Fibroblast of mammary gland (primary cell): ENCODE measurements around the gene BRD7.

Experiments used
- DNase-seq: peaks from one replicate; pipeline ENCODE4 v3.0.0-alpha.2; 2010; ENCODE audit warnings: low read depth
- H3K4me3 ChIP-seq: 2 replicates; pipeline ENCODE4 v1.5.1; 2011; ENCODE audit warnings: low read depth, mild to moderate bottlenecking, low read length, moderate library complexity; ENCODE audit not compliant: control insufficient read depth
- CTCF ChIP-seq: conservative IDR thresholded peaks from 2 replicates; pipeline ENCODE4 v1.5.1; 2011; ENCODE audit warnings: low read depth, low read length, inconsistent platforms; ENCODE audit not compliant: control insufficient read depth, insufficient read depth

Gene BRD7

GRCh38 chr16:50331570-50331969 lies 37.2 kb downstream of the BRD7 start:
- no peak for TF ChIP-seq CTCF
- DNase-seq = no peak
- H3K4me3 ChIP-seq = no peak overlapping the region

GRCh38 chr16:50329446-50330189 lies 39.2 kb downstream of the BRD7 start:
- no peak overlapping the region for H3K4me3 ChIP-seq
- DNase-seq = no peak
- TF ChIP-seq CTCF = no peak

- TF ChIP-seq CTCF = peak; percentile 68
- H3K4me3 ChIP-seq = no peak overlapping the region
- DNase-seq = peak; percentile 58
Measured at GRCh38 chr16:50326835-50327465, 41.8 kb downstream of the BRD7 start.

GRCh38 chr16:50326264-50326663 lies 42.5 kb downstream of the BRD7 start:
- no peak for TF ChIP-seq CTCF
- no peak for DNase-seq

GRCh38 chr16:50324345-50324744 lies 44.4 kb downstream of the BRD7 start:
- DNase-seq = no peak
- H3K4me3 ChIP-seq = no peak overlapping the region
- no peak for TF ChIP-seq CTCF

More at GRCh38 chr16:50326264-50326663, 42.5 kb downstream of the BRD7 start:
- no peak overlapping the region for H3K4me3 ChIP-seq

GRCh38 chr16:50323335-50324011 lies 45.3 kb downstream of the BRD7 start:
- DNase-seq = peak; percentile 76
- peak; percentile 24 for TF ChIP-seq CTCF
- H3K4me3 ChIP-seq = no peak overlapping the region
